HG03460 (cell line): Measurements from ENCODE around the gene CHST11.
A peak's percentile ranks its signal among the peaks of the same experiment; 100 is the strongest.

Source experiments
- ATAC-seq: cut with Tn5 transposase; IDR thresholded peaks from one replicate; pipeline ENCODE4 v1.9.1; 2021; ENCODE audit not compliant: unreplicated experiment

CHST11 gene

DNA sequence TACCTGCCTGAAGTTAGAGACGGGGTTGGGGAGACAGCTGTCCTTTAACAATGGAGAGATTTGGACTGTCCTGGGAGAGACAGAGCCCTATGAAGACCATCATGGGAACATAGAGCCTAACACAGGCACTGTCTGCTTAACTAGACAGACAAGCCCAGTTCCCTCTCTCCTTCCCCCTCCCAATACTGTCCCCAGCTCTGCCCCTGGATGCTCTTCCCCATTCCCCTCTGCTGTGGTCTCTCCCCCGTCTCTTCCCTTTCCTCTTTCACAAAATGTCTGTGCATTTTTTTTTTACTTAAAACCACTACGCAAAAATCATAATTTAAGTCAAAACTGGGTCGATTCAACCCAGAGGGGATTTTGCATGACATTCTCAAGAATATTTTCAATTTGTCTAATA lies 232.9 kb downstream of the CHST11 start:
- ATAC-seq: no peak

GRCh38 chr12:104691721-104692556 lies 235.2 kb downstream of the CHST11 start:
- peak; percentile 57 for ATAC-seq

- ATAC-seq: no peak
Measured at GRCh38 chr12:104692557-104693218, 235.9 kb downstream of the CHST11 start.

DNA sequence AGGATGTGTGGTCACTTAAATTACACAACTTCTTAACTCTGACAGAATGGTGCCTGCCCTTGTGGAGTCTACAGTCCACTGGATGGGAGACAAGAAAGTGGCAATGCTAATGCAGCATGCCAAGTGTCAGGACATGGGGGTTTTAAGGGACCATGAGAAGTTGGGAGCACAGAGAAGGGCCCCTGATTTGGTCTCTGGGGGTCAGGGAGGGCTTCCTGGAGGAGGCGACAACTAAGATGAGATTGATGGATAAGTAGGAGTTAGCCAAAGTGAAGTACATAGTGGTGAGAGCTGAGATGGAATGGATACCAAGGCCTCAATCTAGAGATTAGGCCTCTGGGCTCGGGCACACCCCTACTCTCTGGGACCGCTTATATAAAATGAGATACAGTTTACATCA lies 236.7 kb downstream of the CHST11 start:
- ATAC-seq: no peak

GRCh38 chr12:104694161-104694560 lies 237.4 kb downstream of the CHST11 start:
- no peak for ATAC-seq

DNA sequence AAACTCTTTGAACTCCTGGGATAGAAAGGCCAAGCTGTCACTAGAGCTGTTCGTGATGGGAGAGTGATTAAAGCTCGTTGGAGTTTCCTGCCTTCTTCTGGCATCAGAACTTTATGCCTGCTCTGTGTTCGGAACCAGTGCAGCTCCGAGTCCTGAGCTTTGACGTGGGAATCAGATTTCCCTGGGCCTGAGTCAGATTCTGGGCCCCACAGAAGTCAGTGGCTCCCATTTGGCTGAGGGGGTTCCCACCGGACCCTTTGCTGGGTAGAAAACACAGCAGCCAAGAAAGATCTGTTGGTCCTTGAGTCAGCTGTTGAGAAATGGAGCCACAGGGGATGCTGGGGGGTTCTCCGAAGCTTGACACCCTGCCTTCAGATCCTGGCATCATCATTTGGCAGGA lies 238.0 kb downstream of the CHST11 start:
- no peak for ATAC-seq

GRCh38 chr12:104695453-104696148 lies 238.9 kb downstream of the CHST11 start:
- ATAC-seq: peak; percentile 35

DNA sequence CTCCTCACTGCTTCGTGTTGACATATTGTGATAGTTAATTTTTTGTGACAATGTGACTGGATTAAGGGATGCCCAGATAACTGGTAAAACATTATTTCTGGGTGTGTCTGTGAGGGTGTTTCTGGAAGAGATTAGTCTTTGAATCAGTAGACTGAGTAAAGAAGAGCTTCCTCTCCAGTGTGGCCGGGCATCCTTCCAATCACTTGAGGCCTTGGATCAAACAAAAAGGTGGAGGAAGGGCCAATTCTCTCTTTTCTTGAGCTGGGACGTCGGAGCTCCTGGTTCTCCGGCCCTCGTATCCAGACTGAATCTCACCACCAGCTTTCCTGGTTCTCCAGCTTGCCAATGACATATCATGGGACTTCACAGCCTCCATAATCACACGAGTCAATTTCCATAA lies 240.4 kb downstream of the CHST11 start:
- no peak for ATAC-seq

GRCh38 chr12:104698871-104699270 lies 242.1 kb downstream of the CHST11 start:
- ATAC-seq: no peak

DNA sequence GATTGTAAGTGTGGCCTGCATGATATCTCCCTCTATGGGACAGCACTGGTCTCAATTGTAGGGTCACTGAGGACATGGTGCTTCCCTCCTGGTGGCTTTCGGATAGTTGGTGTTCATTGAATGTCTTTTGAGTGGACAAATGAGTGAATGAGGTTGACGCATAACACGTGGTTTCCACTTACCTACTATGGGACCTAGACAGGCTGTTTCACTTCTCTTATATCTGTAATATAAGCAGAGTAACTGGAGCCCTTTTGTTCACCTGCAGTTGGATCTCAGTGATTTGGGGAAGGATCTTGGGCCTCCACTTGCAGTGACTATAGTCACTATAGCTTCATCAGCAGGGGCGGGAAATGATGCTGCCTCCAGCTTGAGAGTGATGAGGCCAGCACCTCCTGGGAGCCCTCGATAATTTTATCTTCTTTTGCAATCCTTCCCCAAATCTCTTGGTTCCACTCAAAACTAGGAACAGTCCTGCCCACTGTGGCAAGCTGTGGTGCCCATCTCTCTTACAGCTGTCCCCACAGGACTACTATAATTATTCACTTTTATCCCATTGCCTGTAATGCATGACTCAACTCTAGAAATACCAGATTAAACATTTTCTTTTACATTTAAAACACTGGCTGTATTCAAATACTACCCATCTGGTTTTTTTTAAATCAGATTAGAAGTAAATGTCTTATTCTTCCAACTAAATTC lies 242.9 kb downstream of the CHST11 start:
- peak; percentile 57 for ATAC-seq

DNA sequence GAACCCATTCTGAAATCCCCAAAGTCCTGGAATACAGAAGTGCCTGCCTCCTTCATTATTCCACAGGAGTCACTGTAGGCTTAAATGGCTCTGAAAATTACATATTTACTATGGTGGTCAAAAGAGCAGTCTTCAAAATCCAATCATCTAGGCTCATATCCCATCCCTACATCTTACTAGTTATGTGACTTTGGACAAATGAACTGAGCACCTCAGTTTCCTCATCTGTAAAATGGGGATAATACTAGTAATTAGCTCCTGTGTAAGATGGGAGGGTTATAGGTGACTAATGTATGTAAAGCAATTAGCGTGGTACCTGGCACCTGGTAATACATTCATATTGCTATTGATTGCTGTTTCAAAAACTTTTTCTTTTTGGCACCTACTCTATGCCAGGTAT lies 243.6 kb downstream of the CHST11 start:
- no peak for ATAC-seq

- no peak for ATAC-seq
Measured at GRCh38 chr12:104701301-104701700, 244.6 kb downstream of the CHST11 start.

DNA sequence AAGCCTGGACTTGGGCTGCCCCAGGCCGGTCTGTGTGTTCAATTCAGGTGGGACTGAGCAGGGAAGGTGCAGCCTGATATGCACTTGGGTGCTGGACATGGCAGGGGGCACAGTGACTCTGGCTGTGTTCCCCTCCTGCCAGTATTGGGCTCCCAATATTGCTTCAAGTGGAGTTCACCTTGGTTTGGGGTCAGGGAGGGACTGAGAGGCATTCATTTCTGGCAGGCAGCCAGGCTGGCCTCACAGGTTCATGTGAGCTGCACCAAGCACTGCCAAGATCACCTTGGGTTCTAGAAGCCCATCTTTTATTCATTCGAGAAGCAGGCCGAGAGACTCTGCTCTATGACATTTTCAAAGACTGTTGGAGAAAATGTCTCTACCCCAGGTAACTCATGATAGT lies 245.0 kb downstream of the CHST11 start:
- no peak for ATAC-seq

GRCh38 chr12:104702565-104703139 lies 245.9 kb downstream of the CHST11 start:
- ATAC-seq: no peak

GRCh38 chr12:104703372-104703771 lies 246.6 kb downstream of the CHST11 start:
- ATAC-seq: no peak

GRCh38 chr12:104704224-104704779 lies 247.6 kb downstream of the CHST11 start:
- ATAC-seq: no peak

DNA sequence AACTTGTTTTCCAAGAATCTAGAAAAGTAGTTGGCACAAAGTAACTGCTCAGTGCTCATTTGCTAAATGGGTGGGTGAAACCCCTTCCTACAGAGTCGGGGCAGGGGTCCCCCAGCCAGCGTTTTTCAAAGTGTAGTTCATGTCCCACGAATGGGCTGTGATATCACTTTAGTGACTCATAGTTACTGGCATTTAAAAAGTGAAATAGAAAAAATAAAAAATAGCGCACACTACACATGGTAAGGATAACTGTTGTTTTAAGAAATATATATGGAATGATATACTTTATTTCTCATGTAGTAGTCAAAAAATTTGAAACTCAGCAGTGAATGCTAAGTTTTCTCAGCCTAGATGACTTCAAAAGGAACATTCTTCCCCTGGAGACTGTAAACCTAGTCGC lies 250.4 kb downstream of the CHST11 start:
- ATAC-seq: no peak

DNA sequence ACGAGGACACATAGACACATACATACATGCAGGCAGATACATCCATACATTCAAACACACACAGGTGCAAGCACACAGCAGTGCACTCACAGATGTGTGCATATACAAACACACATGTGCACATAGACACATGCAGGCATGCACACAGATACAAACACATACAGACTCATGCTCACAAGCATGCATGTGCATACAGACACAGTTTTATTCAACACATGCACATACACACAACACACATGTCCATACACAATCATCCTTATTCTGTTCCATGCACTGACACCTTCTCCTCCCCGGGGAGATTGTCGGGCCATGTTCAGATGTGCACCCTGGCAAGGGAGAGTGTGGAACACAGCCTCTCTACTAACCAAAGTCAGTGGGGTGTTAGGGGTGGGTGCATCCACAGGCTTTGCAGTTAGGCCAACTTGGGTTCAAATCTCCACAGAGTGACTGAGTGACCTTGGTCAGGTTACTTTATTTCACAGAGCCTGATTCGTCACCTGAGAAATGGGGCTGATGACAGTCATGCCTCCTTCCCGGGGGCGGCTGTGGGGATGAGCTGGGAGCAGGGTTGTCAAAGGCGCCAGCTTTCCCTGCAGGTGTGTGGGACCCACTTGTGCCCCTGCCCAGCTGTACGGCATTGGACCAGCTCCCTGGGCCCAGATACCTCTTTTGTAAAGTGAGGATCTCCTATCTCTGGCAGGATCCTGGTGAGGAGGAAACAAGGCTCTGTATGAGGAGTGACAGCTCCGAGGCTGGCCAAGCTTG lies 251.2 kb downstream of the CHST11 start:
- ATAC-seq: no peak

DNA sequence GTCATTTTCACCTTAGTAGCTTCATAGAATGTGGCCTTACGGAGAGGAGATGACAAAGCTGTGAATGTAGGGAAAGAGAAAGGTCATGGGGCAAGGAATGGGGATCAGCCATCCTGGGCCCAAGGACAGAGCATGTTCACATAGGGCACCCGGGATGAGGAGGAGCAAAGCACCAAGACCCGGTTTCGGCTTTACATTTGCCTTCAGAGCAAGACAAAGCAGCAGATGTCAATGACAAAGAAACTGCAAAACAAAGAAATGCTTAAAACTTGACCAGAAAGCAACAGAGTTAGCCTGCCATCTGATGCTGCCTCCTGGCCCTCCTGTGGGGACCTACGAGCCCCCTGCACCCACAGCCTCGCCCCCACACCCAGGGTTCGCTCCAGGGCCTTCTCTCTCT lies 252.1 kb downstream of the CHST11 start:
- no peak for ATAC-seq
